NB4 (cell line): Measurements from ENCODE around the gene MAPKAPK3.

Experiments
- DNase-seq: peaks from one replicate; pipeline ENCODE4 v3.0.0; 2010; ENCODE audit warnings: low read depth
- H3K4me3 ChIP-seq: one replicate; pipeline ENCODE4 v1.5.1; 2011; ENCODE audit warnings: mild to moderate bottlenecking, low read depth, low read length, moderate library complexity
- CTCF ChIP-seq: IDR thresholded peaks from one replicate; pipeline ENCODE4 v1.5.1; 2012; ENCODE audit warnings: low read depth, low read length
- MYC ChIP-seq: IDR thresholded peaks from 2 replicates; pipeline ENCODE4 v1.6.1; 2011; ENCODE audit warnings: low read depth, low read length
- POLR2A ChIP-seq: IDR thresholded peaks from 2 replicates; pipeline ENCODE4 v1.6.1; 2011; ENCODE audit warnings: mild to moderate bottlenecking; ENCODE audit not compliant: insufficient read length; ENCODE audit errors: extremely low read depth
- TF ChIP-seq, protein P1 (sequence below): IDR thresholded peaks from 2 replicates; pipeline ENCODE4 v1.6.1; 2011; ENCODE audit warnings: low read depth, low read length

Gene MAPKAPK3

GRCh38 chr3:50639055-50639494, 22.1 kb downstream of the MAPKAPK3 start:
- TF ChIP-seq MYC, result no peak
- no peak for TF ChIP-seq CTCF
- TF ChIP-seq POLR2A, result no peak
- TF ChIP-seq, protein P1, sequence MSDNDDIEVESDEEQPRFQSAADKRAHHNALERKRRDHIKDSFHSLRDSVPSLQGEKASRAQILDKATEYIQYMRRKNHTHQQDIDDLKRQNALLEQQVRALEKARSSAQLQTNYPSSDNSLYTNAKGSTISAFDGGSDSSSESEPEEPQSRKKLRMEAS, result no peak
- no peak overlapping the region for H3K4me3 ChIP-seq
- DNase-seq, result no peak

DNA sequence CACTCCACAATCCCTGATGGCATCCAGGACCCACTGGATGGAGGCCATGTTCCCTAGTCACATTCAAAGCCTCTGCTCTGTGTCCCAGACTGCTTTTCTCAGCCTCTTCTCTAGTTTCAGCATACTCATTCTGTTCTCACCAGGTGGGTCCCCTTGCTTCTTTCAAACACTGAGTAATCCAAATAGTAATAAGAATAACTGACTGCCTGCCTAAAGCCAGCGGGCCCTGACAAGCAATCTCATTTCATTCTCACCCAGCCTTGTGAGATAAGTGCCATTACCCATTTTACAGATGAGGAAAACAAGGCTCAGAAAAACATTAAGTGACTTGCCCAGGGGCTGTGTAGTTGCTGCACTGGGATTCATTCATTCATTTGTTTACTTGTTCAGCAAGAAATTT, 25.4 kb downstream of the MAPKAPK3 start:
- DNase-seq, result no peak
- TF ChIP-seq CTCF, result no peak
- TF ChIP-seq, protein P1, result no peak
- TF ChIP-seq POLR2A, result no peak
- no peak for TF ChIP-seq MYC
- no peak overlapping the region for H3K4me3 ChIP-seq

DNA sequence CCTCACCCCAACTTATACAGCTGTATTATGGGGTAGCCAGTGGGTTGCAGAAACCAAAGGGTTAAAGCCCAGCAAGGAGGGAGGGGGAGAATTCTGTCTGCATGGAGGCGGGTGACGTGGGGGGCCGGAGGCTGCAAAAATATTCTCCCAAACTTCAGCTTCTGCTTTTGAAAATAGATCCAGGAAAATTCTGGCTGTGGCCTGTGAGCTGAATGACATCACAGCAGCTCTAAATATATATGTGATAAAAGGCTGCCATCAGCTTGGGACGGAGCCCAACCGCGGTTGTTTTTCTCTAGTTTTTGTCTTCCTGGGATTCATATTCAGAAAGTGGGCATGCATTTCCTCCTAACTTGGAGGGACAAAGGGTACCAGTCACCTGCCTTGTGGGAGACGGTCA, 27.6 kb downstream of the MAPKAPK3 start:
- H3K4me3 ChIP-seq, result no peak overlapping the region
- TF ChIP-seq, protein P1, result no peak
- TF ChIP-seq MYC, result no peak
- TF ChIP-seq CTCF, result no peak
- no peak for TF ChIP-seq POLR2A
- no peak for DNase-seq

DNA sequence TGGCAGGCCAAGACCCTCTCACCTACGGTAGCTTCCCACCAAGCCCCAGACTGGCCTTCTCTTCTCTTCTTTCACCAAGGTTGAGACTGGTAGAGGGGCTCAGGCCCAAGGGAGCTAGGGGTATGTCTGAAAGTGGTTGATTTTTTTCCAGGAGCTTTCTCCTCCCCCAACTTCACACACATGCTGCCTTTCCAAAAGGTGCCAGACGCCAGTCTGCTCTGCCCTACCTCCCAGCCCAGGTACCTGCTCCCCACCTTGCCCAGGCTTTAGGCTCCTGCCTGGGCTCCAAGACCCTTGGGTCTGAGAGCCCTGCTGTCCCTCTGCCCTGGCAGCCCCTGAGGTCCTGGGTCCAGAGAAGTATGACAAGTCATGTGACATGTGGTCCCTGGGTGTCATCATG, 28.4 kb downstream of the MAPKAPK3 start:
- no peak overlapping the region for H3K4me3 ChIP-seq
- no peak for TF ChIP-seq MYC
- TF ChIP-seq CTCF, result no peak
- TF ChIP-seq, protein P1, result no peak
- no peak for TF ChIP-seq POLR2A
- DNase-seq, result no peak

GRCh38 chr3:50648313-50648712, 31.4 kb downstream of the MAPKAPK3 start:
- H3K4me3 ChIP-seq, result no peak overlapping the region
- TF ChIP-seq CTCF (no peak), POLR2A (no peak), MYC (no peak)
- TF ChIP-seq, protein P1, result no peak
- DNase-seq, result no peak

DNA sequence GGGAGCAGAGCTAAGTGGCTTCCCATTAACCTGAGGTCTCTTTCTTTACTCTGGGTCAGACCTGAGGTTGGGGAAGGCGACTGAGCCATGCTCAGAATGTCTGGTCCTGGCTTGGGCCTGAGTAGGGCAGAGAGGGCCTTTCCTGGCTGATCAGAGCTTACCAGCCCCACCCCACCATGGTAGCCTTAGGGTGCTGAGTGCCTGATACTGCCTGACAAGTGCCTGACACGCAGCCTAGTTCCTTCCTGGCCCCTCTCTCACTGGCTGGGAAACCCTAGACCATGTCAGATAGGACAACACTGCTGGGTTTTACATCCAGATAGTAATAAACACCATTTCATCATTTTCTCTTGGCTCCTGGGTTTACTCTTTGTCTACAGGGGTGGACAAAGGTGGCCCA, 32.0 kb downstream of the MAPKAPK3 start:
- DNase-seq, result no peak
- H3K4me3 ChIP-seq, result no peak overlapping the region
- TF ChIP-seq POLR2A (no peak), CTCF (no peak), MYC (no peak)
- TF ChIP-seq, protein P1, result no peak
